Measurements from ENCODE around the gene GRIK2.

Gene GRIK2

GRCh38 chr6:101516578-101516977 is 123.1 kb downstream of the GRIK2 start:
- TF ChIP-seq SIN3A (IDR thresholded peaks at IDR 0.05; ENCODE audit: borderline replicate concordance, insufficient read depth, low read length) (no peak), POLR2AphosphoS5 (IDR thresholded peaks at IDR 0.05; ENCODE audit: low read depth, low read length) (no peak), TAF1 (IDR thresholded peaks at IDR 0.05; ENCODE audit: borderline replicate concordance, insufficient read depth, low read length) (no peak)

- TF ChIP-seq SIN3A (IDR thresholded peaks at IDR 0.05; ENCODE audit: borderline replicate concordance, insufficient read depth, low read length), result no peak
- no peak for TF ChIP-seq FOXP2 (optimal IDR thresholded peaks at IDR 0.05; ENCODE audit: borderline replicate concordance, extremely low read depth, extremely low read length, insufficient read depth)
- no peak for TF ChIP-seq TAF1 (IDR thresholded peaks at IDR 0.05; ENCODE audit: borderline replicate concordance, insufficient read depth, low read length)
- TF ChIP-seq POLR2AphosphoS5 (IDR thresholded peaks at IDR 0.05; ENCODE audit: low read depth, low read length), result no peak
- TF ChIP-seq, protein P1, sequence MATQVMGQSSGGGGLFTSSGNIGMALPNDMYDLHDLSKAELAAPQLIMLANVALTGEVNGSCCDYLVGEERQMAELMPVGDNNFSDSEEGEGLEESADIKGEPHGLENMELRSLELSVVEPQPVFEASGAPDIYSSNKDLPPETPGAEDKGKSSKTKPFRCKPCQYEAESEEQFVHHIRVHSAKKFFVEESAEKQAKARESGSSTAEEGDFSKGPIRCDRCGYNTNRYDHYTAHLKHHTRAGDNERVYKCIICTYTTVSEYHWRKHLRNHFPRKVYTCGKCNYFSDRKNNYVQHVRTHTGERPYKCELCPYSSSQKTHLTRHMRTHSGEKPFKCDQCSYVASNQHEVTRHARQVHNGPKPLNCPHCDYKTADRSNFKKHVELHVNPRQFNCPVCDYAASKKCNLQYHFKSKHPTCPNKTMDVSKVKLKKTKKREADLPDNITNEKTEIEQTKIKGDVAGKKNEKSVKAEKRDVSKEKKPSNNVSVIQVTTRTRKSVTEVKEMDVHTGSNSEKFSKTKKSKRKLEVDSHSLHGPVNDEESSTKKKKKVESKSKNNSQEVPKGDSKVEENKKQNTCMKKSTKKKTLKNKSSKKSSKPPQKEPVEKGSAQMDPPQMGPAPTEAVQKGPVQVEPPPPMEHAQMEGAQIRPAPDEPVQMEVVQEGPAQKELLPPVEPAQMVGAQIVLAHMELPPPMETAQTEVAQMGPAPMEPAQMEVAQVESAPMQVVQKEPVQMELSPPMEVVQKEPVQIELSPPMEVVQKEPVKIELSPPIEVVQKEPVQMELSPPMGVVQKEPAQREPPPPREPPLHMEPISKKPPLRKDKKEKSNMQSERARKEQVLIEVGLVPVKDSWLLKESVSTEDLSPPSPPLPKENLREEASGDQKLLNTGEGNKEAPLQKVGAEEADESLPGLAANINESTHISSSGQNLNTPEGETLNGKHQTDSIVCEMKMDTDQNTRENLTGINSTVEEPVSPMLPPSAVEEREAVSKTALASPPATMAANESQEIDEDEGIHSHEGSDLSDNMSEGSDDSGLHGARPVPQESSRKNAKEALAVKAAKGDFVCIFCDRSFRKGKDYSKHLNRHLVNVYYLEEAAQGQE (IDR thresholded peaks at IDR 0.05; ENCODE audit: insufficient read depth in 1 of 2, low read depth in 2 of 2, low read length in 2 of 2), result no peak
Observed at GRCh38 chr6:101517632-101518031, 124.1 kb downstream of the GRIK2 start.

DNA sequence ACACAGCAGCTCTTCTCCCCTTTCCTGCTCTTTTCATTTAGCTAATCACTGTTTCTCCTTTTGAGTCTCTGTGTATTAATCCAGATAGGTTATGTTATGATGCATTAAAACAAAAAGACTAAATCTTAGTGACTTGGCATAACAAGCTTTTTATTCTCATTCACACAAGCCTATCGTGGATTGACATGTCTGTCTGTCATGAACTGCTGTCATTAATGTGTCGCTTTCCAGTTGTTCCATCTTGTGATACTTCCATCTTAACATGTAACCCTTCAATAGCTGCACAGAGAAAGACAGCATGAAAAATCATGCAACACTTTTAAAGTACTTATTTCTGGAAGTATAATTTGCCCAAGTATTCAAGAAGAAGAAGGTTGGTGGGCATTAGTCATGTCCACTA is 128.7 kb downstream of the GRIK2 start:
- TF ChIP-seq SIN3A (IDR thresholded peaks at IDR 0.05; ENCODE audit: borderline replicate concordance, insufficient read depth, low read length) (no peak), POLR2AphosphoS5 (IDR thresholded peaks at IDR 0.05; ENCODE audit: low read depth, low read length) (no peak)
- TF ChIP-seq, protein P1 (IDR thresholded peaks at IDR 0.05; ENCODE audit: insufficient read depth in 1 of 2, low read depth in 2 of 2, low read length in 2 of 2), result no peak

DNA sequence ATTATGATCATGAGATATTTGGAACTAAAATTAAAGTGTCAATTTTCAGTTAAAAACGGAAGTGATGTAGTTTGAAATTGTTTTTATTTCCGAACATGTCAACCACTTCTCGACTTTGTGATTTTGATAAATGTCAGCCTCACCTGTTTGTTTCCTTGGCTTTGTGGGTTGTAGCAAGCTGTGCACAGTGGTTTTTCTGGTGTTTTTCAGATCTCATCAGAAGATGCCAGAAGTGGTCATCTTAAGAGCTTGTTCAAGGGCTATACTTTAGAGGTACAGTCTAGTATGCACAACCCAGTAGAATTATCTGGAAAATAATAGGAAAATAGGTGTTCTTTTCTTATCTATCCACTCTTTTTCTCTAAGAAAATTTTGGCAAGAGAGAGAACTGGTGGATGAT is 134.0 kb downstream of the GRIK2 start:
- TF ChIP-seq, protein P1 (IDR thresholded peaks at IDR 0.05; ENCODE audit: insufficient read depth in 1 of 2, low read depth in 2 of 2, low read length in 2 of 2), result no peak
- TF ChIP-seq SIN3A (IDR thresholded peaks at IDR 0.05; ENCODE audit: borderline replicate concordance, insufficient read depth, low read length) (no peak), FOXP2 (optimal IDR thresholded peaks at IDR 0.05; ENCODE audit: borderline replicate concordance, extremely low read depth, extremely low read length, insufficient read depth) (no peak), TAF1 (IDR thresholded peaks at IDR 0.05; ENCODE audit: borderline replicate concordance, insufficient read depth, low read length) (no peak), POLR2AphosphoS5 (IDR thresholded peaks at IDR 0.05; ENCODE audit: low read depth, low read length) (no peak)

- TF ChIP-seq POLR2AphosphoS5 (IDR thresholded peaks at IDR 0.05; ENCODE audit: low read depth, low read length) (no peak), TAF1 (IDR thresholded peaks at IDR 0.05; ENCODE audit: borderline replicate concordance, insufficient read depth, low read length) (no peak), SIN3A (IDR thresholded peaks at IDR 0.05; ENCODE audit: borderline replicate concordance, insufficient read depth, low read length) (no peak), FOXP2 (optimal IDR thresholded peaks at IDR 0.05; ENCODE audit: borderline replicate concordance, extremely low read depth, extremely low read length, insufficient read depth) (no peak)
- TF ChIP-seq, protein P1 (IDR thresholded peaks at IDR 0.05; ENCODE audit: insufficient read depth in 1 of 2, low read depth in 2 of 2, low read length in 2 of 2), result no peak
Observed at GRCh38 chr6:101528801-101529200, 135.3 kb downstream of the GRIK2 start.

Measured in PFSK-1 (cell line).